ENCODE data around the gene RHOBTB1.

The RHOBTB1 gene

DNA sequence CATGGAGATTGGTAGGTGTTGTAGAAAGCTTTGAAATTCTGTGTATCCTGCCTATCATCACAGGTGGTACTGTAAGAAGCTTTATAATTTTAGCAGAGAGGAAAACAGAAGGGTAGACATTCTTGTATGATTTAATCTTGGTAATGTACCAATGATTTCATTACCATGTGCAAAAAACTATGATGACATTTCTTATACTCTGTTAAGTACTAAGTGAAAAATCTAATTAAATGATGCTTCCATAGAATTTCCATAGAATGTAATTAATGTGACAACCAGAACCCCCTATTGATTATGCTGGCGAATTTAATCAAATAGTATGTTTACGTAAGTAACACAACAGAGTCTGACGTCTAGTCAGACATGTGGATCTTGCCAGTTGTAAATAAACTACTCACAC is 16.0 kb upstream of the RHOBTB1 start (continued):
- TF ChIP-seq, protein P1, sequence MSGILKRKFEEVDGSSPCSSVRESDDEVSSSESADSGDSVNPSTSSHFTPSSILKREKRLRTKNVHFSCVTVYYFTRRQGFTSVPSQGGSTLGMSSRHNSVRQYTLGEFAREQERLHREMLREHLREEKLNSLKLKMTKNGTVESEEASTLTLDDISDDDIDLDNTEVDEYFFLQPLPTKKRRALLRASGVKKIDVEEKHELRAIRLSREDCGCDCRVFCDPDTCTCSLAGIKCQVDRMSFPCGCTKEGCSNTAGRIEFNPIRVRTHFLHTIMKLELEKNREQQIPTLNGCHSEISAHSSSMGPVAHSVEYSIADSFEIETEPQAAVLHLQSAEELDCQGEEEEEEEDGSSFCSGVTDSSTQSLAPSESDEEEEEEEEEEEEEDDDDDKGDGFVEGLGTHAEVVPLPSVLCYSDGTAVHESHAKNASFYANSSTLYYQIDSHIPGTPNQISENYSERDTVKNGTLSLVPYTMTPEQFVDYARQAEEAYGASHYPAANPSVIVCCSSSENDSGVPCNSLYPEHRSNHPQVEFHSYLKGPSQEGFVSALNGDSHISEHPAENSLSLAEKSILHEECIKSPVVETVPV (CRISPR knock-in tag; IDR thresholded peaks at IDR 0.05) = 0 out of 2 replicates have a peak, but pooled peaks have one; percentile 25
- TF ChIP-seq RARB (CRISPR knock-in tag; IDR thresholded peaks at IDR 0.05) (no peak), ZC3H10 (CRISPR knock-in tag; IDR thresholded peaks at IDR 0.05) (no peak), ZFP3 (CRISPR knock-in tag; IDR thresholded peaks at IDR 0.05) (no peak), TCF4 (CRISPR knock-in tag; IDR thresholded peaks at IDR 0.05; ENCODE audit: borderline replicate concordance) (peak; percentile 79), TOX (CRISPR knock-in tag; IDR thresholded peaks at IDR 0.05; ENCODE audit: borderline replicate concordance) (no peak), ZFP30 (CRISPR knock-in tag; IDR thresholded peaks at IDR 0.05) (peak; percentile 26; the same call in 1 of the 2 replicates)

DNA sequence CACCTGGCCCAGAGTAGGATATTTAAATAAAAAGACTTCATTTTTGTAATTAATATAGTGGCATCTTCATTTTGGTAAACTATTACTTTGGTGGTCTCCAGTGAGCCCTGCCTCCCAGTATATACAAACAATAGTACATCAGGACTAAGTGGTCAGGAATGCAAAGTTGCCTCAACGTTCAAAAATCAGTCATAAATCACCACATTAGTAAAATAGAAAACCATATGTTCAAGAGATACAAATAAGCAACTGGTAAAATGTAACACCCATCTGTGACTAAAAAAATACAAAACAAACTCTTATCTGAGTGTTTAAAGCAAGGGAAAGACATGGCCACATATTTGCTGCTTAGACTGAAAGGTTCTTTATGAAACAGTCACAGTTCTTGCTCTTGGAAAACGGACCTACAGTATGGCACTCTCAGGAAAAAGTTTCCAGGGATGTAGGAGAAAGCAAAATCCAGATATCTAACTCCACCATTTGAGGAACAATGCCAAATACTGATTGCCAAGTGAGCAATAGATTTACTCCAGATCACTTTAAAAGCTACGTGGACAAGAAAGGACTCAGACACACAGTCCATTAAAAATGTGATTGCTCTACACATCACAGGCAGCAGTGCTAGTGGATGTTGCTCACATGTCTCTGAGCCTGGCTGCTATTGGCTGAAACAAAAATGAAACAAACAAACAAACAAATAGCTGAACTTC is 15.1 kb upstream of the RHOBTB1 start:
- peak; percentile 82 for ATAC-seq
- TF ChIP-seq, protein P1 (CRISPR knock-in tag; IDR thresholded peaks at IDR 0.05) = no peak
- peak; percentile 80 for TF ChIP-seq ISL1 (CRISPR knock-in tag; IDR thresholded peaks at IDR 0.05)

DNA sequence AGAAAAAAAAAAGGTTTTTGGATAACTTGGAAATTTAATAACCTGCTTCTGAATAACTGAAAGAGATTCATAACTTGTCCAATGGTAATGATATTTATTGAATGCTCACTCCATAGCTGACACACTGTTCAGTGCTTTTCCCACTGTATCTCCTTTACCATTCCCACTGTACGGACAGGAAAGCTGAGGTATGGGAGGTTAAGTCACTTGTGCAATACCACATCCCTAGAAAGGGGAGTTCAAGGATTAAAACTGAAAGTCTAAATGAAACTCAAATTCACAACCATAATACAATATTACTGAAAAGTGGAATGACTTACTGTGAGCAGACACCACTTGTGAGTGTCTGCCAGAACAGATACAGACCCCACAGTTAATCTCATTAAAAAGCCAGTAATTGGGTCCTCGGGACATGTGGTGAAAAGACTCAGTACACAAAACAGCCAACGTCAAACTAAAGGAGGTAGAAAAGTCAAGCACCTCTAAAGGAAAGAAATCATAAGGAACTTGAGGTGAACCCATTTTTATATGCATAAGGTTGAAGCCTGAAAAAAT is 13.8 kb upstream of the RHOBTB1 start:
- no peak for TF ChIP-seq GLIS3 (CRISPR knock-in tag; IDR thresholded peaks at IDR 0.05)
- TF ChIP-seq ZNF8 (CRISPR knock-in tag; IDR thresholded peaks at IDR 0.05) = 0 out of 2 replicates have a peak, but pooled peaks have one; percentile 7
- peak; percentile 53; the same call in 1 of the 2 replicates for TF ChIP-seq ISL1 (CRISPR knock-in tag; IDR thresholded peaks at IDR 0.05)
- TF ChIP-seq, protein P2, sequence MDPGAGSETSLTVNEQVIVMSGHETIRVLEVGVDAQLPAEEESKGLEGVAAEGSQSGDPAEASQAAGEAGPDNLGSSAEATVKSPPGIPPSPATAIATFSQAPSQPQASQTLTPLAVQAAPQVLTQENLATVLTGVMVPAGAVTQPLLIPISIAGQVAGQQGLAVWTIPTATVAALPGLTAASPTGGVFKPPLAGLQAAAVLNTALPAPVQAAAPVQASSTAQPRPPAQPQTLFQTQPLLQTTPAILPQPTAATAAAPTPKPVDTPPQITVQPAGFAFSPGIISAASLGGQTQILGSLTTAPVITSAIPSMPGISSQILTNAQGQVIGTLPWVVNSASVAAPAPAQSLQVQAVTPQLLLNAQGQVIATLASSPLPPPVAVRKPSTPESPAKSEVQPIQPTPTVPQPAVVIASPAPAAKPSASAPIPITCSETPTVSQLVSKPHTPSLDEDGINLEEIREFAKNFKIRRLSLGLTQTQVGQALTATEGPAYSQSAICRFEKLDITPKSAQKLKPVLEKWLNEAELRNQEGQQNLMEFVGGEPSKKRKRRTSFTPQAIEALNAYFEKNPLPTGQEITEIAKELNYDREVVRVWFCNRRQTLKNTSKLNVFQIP (CRISPR knock-in tag; IDR thresholded peaks at IDR 0.05; ENCODE audit: borderline replicate concordance, low read depth) = no peak
- peak; percentile 85; the same call in 1 of the 2 replicates for TF ChIP-seq TCF4 (CRISPR knock-in tag; IDR thresholded peaks at IDR 0.05; ENCODE audit: borderline replicate concordance)
- TF ChIP-seq TOX (CRISPR knock-in tag; IDR thresholded peaks at IDR 0.05; ENCODE audit: borderline replicate concordance) = no peak
- TF ChIP-seq, protein P3, sequence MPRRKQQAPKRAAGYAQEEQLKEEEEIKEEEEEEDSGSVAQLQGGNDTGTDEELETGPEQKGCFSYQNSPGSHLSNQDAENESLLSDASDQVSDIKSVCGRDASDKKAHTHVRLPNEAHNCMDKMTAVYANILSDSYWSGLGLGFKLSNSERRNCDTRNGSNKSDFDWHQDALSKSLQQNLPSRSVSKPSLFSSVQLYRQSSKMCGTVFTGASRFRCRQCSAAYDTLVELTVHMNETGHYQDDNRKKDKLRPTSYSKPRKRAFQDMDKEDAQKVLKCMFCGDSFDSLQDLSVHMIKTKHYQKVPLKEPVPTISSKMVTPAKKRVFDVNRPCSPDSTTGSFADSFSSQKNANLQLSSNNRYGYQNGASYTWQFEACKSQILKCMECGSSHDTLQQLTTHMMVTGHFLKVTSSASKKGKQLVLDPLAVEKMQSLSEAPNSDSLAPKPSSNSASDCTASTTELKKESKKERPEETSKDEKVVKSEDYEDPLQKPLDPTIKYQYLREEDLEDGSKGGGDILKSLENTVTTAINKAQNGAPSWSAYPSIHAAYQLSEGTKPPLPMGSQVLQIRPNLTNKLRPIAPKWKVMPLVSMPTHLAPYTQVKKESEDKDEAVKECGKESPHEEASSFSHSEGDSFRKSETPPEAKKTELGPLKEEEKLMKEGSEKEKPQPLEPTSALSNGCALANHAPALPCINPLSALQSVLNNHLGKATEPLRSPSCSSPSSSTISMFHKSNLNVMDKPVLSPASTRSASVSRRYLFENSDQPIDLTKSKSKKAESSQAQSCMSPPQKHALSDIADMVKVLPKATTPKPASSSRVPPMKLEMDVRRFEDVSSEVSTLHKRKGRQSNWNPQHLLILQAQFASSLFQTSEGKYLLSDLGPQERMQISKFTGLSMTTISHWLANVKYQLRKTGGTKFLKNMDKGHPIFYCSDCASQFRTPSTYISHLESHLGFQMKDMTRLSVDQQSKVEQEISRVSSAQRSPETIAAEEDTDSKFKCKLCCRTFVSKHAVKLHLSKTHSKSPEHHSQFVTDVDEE (CRISPR knock-in tag; IDR thresholded peaks at IDR 0.05) = peak; percentile 55; the same call in 1 of the 2 replicates
- 0 out of 2 replicates have a peak, but pooled peaks have one; percentile 64 for TF ChIP-seq ZNF70 (CRISPR knock-in tag; IDR thresholded peaks at IDR 0.05)
- ATAC-seq = no peak

DNA sequence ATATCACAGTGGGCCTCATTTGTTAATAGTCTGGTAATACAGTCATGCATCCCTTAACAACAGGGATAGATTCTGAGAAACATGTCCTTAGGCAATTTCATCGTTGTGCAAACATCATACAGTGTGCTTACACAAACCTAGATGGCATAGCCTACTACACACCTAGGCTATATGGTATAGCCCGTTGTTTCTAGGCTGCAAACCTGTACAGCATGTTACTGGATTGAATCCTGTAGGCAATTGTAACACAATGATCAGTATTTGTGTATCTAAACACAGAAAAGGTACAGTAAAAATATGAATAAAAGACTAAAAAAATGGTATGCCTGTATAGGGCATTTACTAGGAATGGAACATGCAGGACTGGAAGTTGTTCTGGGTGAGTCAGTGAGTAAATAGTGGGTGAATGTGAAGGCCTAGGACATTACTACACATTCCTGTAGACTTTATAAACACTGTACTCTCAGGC is 12.0 kb upstream of the RHOBTB1 start:
- TF ChIP-seq, protein P2 (CRISPR knock-in tag; IDR thresholded peaks at IDR 0.05; ENCODE audit: borderline replicate concordance, low read depth) = no peak
- no peak for TF ChIP-seq BACH2 (CRISPR knock-in tag; IDR thresholded peaks at IDR 0.05; ENCODE audit: borderline replicate concordance)
- TF ChIP-seq, protein P4, sequence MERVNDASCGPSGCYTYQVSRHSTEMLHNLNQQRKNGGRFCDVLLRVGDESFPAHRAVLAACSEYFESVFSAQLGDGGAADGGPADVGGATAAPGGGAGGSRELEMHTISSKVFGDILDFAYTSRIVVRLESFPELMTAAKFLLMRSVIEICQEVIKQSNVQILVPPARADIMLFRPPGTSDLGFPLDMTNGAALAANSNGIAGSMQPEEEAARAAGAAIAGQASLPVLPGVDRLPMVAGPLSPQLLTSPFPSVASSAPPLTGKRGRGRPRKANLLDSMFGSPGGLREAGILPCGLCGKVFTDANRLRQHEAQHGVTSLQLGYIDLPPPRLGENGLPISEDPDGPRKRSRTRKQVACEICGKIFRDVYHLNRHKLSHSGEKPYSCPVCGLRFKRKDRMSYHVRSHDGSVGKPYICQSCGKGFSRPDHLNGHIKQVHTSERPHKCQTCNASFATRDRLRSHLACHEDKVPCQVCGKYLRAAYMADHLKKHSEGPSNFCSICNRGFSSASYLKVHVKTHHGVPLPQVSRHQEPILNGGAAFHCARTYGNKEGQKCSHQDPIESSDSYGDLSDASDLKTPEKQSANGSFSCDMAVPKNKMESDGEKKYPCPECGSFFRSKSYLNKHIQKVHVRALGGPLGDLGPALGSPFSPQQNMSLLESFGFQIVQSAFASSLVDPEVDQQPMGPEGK (CRISPR knock-in tag; IDR thresholded peaks at IDR 0.05; ENCODE audit: borderline replicate concordance) = no peak
- TF ChIP-seq ZNF8 (CRISPR knock-in tag; IDR thresholded peaks at IDR 0.05) = no peak
- no peak for TF ChIP-seq TCF4 (CRISPR knock-in tag; IDR thresholded peaks at IDR 0.05; ENCODE audit: borderline replicate concordance)
- TF ChIP-seq PPARA (CRISPR knock-in tag; IDR thresholded peaks at IDR 0.05; ENCODE audit: borderline replicate concordance) = no peak
- TF ChIP-seq RARB (CRISPR knock-in tag; IDR thresholded peaks at IDR 0.05) = no peak
- TF ChIP-seq TOX (CRISPR knock-in tag; IDR thresholded peaks at IDR 0.05; ENCODE audit: borderline replicate concordance) = no peak
- TF ChIP-seq OSR1 (CRISPR knock-in tag; IDR thresholded peaks at IDR 0.05) = no peak
- no peak for TF ChIP-seq GLIS3 (CRISPR knock-in tag; IDR thresholded peaks at IDR 0.05)
- TF ChIP-seq ISL1 (CRISPR knock-in tag; IDR thresholded peaks at IDR 0.05) = no peak
- peak; percentile 78 for ATAC-seq

Measured in SK-N-SH treated with all-trans-retinoic acid at 6 μM for 48 hours (cell line).